IgD-negative memory B cell (primary cell): ENCODE data around the gene SYTL5. TPM values are rescaled to one million over a fixed set of nuclear protein-coding genes. Genes with fewer than 3 reads are reported as not detected.

ENCODE experiments used
- H3K27ac Mint-ChIP-seq, 3 donors: one replicate each; pipeline ENCODE4 v1.8.0; 2020 to 2022; ENCODE audit warnings: mild to moderate bottlenecking in 3 of 3, mixed read lengths in 3 of 3, moderate library complexity in 1 of 3
- H3K27me3 Mint-ChIP-seq: one replicate; pipeline ENCODE4 v1.8.0; 2021; ENCODE audit warnings: mixed read lengths
- H3K36me3 Mint-ChIP-seq: one replicate; pipeline ENCODE4 v1.8.0; 2020; ENCODE audit warnings: mild to moderate bottlenecking, mixed read lengths
- H3K4me1 Mint-ChIP-seq, 3 donors: one replicate each; pipeline ENCODE4 v1.8.0; 2020 to 2022; ENCODE audit warnings: mixed read lengths in 3 of 3, mild to moderate bottlenecking in 1 of 3
- H3K4me3 Mint-ChIP-seq, 4 donors: one replicate each; pipeline ENCODE4 v1.8.0; 2020 to 2022; ENCODE audit warnings: mild to moderate bottlenecking in 4 of 4, mixed read lengths in 4 of 4, moderate library complexity in 3 of 4
- H3K9me3 Mint-ChIP-seq, 3 donors: one replicate each; pipeline ENCODE4 v1.8.0; 2020 to 2021; ENCODE audit warnings: mixed read lengths in 3 of 3, mild to moderate bottlenecking in 1 of 3
- polyA plus RNA-seq: library from polyadenylated mRNA; unstranded; fragments of 300-500 nt; fragmentation: Illumina TruSeq; gene quantifications from one replicate; pipeline ENCODE4 v1.2.3, GENCODE V29; 2021

Gene SYTL5
- polyA plus RNA-seq, 1 donor from 2014 or later, result not detected

DNA sequence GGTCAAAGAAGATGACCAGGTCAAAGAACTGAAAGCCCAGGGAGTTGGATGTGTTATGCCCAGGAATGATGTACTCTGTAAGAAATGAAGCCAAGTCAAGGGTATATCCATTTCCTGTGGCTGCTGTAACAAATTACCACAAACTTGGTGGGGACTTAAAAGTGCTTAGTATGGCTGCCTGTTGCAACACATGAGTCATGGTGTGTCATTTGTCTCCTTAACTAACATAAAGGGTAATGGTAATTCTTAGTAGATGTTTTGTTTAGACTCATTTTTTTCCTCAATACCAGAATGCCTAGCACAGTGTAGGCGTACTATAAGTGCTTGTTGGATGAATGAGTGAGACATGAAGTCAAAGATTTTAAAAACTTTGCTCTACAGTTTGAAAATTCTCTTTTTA is 45.7 kb downstream of the SYTL5 start:
- peaks cover 0 to 6% (median 0%) of the 10 kb centered on the region in 3 donors for H3K9me3 Mint-ChIP-seq
- H3K36me3 Mint-ChIP-seq, result no peaks in the 10 kb centered on the region
- H3K4me3 Mint-ChIP-seq, result no peak overlapping the region
- H3K4me1 Mint-ChIP-seq, result no peaks in the 10 kb centered on the region
- H3K27me3 Mint-ChIP-seq, result peaks cover 3% of the 10 kb centered on the region
- no peak overlapping the region for H3K27ac Mint-ChIP-seq

DNA sequence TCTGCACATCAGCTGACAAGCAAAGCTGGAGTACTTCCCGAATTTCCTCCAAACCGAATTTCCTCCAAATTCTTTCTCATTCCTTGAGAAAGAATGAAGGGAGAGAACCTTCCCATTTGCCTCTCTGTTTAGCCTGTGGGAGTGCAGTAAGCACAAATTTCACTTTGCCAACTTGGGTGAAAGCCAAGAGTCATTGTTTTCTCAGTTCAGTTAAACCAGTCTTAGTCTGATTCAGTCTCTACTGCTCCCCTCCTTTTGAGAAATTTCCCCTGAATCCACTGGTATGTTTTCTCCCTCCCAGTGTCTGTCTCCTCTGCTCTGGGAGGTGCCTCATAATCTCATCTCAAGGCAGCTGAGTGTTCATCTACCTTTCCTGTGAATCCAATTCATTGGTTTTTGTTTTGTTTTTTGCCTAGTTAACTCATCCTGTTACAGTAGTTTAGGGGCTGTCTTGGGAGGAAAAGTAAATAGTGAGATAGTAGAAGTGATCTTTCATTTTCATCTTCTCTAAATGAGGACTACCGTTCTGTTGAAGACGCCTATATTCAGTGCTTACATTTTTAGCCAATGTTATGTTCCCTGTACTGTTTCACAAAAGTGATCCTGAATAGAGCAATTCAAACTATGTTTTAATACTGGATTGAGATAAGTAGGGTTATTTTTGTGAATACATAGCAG is 49.0 kb downstream of the SYTL5 start:
- Mint-ChIP-seq H3K27me3 (peaks cover 3% of the 10 kb centered on the region), H3K4me1 (no peaks in the 10 kb centered on the region), H3K4me3 (no peak overlapping the region), H3K27ac (no peak overlapping the region), H3K9me3 (no peaks in the 10 kb centered on the region), H3K36me3 (no peaks in the 10 kb centered on the region)

DNA sequence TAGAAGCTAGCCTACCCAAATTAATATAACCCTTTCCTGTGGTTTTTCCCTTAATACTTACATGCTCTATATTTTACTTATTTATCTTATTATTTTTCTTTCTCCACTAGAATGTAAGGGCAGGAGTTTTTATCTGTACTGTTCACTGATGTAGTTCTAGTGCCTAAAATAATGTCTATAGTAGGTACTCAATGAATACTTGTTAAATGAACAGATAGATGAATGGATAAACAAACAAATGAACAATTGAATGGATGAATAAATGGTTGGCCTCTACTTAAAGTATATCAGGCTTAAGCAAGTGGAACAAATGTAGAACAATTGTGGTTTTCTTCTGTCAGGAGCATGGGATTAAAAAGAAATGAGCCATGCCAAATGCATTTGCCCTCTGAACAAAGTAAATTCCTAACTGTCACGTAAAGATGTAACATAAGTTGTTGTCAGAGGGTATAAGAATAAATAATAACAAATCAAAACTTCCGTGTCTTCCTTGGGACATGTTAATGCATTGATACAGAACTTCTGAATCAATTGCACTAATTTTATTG is 54.1 kb downstream of the SYTL5 start:
- H3K4me3 Mint-ChIP-seq, result no peak overlapping the region
- H3K27ac Mint-ChIP-seq, result no peak overlapping the region
- no peaks in the 10 kb centered on the region for H3K4me1 Mint-ChIP-seq
- no peaks in the 10 kb centered on the region for H3K27me3 Mint-ChIP-seq
- no peaks in the 10 kb centered on the region for H3K36me3 Mint-ChIP-seq
- H3K9me3 Mint-ChIP-seq, result no peaks in the 10 kb centered on the region

DNA sequence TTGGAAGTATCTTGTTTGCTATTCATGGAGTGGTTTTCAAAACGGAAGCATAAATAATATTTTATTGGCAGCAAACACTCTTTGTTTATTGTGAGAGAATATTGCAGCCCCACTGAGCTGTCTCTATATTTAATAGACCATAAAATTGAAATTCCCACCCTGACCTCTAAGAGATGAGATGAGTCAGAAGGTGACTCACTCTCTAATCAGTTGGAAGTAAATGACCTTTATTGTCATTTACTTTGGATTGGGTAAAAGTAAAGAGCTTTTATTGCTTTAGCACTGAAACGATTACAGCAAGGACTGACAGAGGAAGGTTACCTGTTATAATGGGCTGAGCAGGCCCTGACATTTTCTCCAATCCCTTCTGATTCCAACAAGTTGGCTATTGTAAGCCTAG is 55.0 kb downstream of the SYTL5 start:
- no peak overlapping the region for H3K4me3 Mint-ChIP-seq
- H3K27me3 Mint-ChIP-seq, result no peaks in the 10 kb centered on the region
- no peak overlapping the region for H3K27ac Mint-ChIP-seq
- no peaks in the 10 kb centered on the region for H3K36me3 Mint-ChIP-seq
- no peaks in the 10 kb centered on the region for H3K4me1 Mint-ChIP-seq
- H3K9me3 Mint-ChIP-seq, result no peaks in the 10 kb centered on the region

DNA sequence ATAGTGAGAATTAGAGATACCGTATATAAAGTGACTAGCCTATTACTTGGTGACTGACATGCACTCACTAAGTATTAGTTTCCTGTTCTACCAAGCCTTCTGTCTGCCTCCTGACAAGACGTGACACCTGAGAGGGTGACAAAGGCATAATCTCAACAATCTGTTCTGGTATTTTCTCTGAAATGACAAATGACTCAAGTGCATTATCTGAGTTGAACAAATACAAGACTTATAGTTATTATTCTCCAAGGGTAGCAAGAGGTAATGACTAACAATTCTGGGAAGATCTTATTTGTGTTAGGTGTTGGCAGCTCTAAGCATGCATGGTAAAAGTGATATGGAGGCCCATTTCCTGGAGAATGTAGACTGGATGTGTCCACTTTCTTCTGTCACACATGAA is 60.6 kb downstream of the SYTL5 start:
- peaks cover 3% of the 10 kb centered on the region for H3K27me3 Mint-ChIP-seq
- no peak overlapping the region for H3K4me3 Mint-ChIP-seq
- H3K36me3 Mint-ChIP-seq, result no peaks in the 10 kb centered on the region
- H3K27ac Mint-ChIP-seq, result no peak overlapping the region
- no peaks in the 10 kb centered on the region for H3K4me1 Mint-ChIP-seq
- H3K9me3 Mint-ChIP-seq, result no peaks in the 10 kb centered on the region

DNA sequence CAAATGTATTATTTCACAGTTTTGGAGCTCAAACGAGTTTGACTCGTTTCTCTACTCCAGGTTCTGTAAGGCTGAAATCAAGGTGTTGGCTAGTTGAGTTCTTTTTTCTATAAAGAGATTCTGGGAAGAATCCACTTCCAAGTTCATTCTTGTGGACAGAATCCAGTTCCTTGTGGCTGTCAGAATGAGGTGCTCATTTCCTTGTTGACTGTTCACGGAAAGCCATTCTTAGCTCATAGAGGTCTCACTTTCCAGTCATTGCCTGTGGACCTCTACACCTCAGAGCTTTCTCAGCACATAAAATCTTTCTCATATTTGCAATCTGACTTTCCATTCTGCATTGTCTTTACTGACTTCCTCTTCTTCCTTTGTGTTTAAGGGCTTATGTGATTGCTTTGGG is 62.9 kb downstream of the SYTL5 start:
- Mint-ChIP-seq H3K4me1 (no peaks in the 10 kb centered on the region), H3K9me3 (no peaks in the 10 kb centered on the region), H3K27ac (no peak overlapping the region), H3K27me3 (peaks cover 3% of the 10 kb centered on the region), H3K36me3 (no peaks in the 10 kb centered on the region), H3K4me3 (no peak overlapping the region)

DNA sequence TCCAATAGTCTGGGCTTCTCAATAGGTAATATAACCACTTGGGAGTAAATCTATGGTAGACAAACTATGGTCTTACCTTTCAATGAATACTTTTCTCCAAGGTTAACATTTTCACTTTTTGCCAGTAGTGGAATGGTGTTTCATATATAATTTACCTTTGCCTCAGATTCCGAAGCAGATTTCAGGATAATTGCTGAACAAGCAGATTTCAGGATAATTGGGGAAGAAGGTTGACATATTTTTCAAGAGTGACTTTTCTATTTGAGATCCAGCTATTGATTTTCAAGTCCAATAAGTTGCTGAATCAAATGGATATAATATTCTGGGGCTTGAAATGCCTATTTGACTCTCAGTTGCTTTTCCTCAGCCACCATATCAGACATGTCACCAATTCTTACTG is 63.6 kb downstream of the SYTL5 start:
- Mint-ChIP-seq H3K4me3 (no peak overlapping the region), H3K27me3 (peaks cover 3% of the 10 kb centered on the region), H3K36me3 (no peaks in the 10 kb centered on the region), H3K27ac (no peak overlapping the region), H3K4me1 (no peaks in the 10 kb centered on the region), H3K9me3 (peaks cover 0 to 4% (median 3%) of the 10 kb centered on the region in 3 donors)

DNA sequence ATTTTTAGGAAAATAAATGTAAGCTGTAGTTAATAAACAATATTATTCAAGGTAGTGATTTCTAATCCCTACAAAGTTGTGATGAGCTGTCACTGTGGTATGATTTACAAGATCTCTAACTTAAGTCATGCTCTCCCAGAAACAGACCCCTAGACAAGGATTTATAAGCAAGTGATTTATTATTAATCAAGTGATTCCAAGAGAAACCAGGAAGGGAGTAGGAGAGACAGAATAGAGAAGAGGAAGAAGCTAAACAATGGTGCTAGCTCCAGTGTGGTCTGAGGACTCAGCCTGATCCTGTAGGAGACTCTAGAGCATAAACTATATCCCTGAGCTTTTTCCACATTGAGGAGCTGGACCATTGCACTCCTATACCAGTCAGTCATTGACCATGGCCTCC is 73.1 kb downstream of the SYTL5 start:
- H3K9me3 Mint-ChIP-seq, result peaks cover 0 to 4% (median 3%) of the 10 kb centered on the region in 3 donors
- no peaks in the 10 kb centered on the region for H3K36me3 Mint-ChIP-seq
- H3K4me3 Mint-ChIP-seq, result no peak overlapping the region
- no peak overlapping the region for H3K27ac Mint-ChIP-seq
- peaks cover 10% of the 10 kb centered on the region for H3K27me3 Mint-ChIP-seq
- no peaks in the 10 kb centered on the region for H3K4me1 Mint-ChIP-seq

DNA sequence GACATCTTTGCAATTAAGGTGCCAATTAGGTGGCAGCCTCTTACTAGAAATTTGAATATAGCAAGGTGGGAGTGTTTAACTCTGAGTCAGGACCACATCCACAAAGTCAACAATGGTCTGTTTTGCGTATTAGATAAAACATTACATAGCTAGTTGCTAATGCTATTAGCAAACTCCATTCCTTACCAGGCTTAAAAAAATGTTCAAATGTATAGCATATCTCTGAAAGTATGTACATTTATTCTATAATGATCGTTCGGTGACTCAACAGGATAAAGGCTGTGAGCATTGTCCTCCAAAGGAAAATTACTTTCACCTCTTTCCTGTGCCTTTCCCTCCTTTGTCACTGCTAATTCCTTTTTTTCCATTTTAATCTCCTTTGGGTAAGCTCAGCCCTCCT is 74.5 kb downstream of the SYTL5 start:
- no peak overlapping the region for H3K4me3 Mint-ChIP-seq
- no peaks in the 10 kb centered on the region for H3K36me3 Mint-ChIP-seq
- peaks cover 10% of the 10 kb centered on the region for H3K27me3 Mint-ChIP-seq
- no peaks in the 10 kb centered on the region for H3K4me1 Mint-ChIP-seq
- no peak overlapping the region for H3K27ac Mint-ChIP-seq
- peaks cover 0 to under 1% (median 0%) of the 10 kb centered on the region in 3 donors for H3K9me3 Mint-ChIP-seq

DNA sequence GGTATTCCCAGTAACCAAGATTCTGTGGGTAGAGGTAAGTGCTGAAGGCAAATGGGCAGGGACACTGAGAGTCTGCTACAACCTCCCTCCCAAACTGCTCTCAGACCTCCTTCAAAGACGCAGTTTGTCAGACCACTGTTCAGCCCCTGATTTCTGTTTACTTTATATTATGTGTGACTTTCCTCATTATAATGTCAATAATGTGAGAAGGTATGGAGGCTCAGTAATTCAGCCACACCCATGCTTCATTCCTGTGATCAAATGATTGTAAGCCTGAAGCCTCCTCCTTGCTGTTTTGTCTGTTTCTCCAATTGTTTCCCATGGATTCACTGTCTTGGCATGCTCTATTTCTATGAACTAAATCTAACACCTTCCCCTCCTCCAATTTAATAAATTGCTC is 75.6 kb downstream of the SYTL5 start:
- no peak overlapping the region for H3K4me3 Mint-ChIP-seq
- no peak overlapping the region for H3K27ac Mint-ChIP-seq
- H3K9me3 Mint-ChIP-seq, result no peaks in the 10 kb centered on the region
- peaks cover 10% of the 10 kb centered on the region for H3K27me3 Mint-ChIP-seq
- no peaks in the 10 kb centered on the region for H3K4me1 Mint-ChIP-seq
- H3K36me3 Mint-ChIP-seq, result no peaks in the 10 kb centered on the region

DNA sequence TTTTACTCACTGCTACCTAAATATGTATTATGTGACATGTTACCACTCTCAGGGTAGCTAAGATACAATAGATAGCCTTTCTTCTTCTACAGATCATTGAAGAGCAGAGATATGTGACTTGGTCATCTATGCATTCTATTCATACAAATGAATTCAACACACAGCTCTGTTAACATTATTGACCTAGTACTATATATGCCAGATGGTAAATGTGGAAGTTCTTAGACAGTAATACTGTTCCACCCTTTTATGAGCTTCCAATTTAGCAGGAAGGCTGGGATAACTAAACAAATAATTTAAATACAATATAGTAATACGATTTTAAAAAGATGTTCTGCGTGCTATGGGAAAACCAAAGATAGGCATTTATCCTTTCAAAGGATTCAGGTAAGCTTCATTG is 76.0 kb downstream of the SYTL5 start:
- H3K27me3 Mint-ChIP-seq, result peaks cover 10% of the 10 kb centered on the region
- H3K36me3 Mint-ChIP-seq, result no peaks in the 10 kb centered on the region
- no peaks in the 10 kb centered on the region for H3K9me3 Mint-ChIP-seq
- H3K4me1 Mint-ChIP-seq, result no peaks in the 10 kb centered on the region
- H3K27ac Mint-ChIP-seq, result no peak overlapping the region
- no peak overlapping the region for H3K4me3 Mint-ChIP-seq

DNA sequence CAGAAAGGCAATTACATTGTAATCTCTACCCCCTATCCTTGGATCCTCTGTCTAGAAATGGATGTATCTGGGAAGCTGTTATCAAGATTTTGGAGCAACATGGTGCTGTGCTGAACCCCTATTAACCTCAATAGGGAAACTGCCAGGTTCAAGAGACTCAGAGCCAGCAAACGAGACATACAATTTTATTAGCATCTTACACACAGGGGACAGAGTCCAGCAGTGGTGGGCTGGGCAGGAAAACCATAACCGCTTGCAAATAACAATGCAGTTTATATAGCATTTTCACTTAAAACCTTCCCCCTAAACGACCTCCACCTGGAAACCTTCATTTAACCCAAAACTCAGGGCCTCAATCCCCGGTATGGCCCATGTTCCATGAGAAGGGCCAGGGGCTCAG is 79.5 kb downstream of the SYTL5 start:
- Mint-ChIP-seq H3K27ac (no peak overlapping the region), H3K9me3 (no peaks in the 10 kb centered on the region), H3K27me3 (peaks cover 15% of the 10 kb centered on the region), H3K36me3 (no peaks in the 10 kb centered on the region), H3K4me1 (no peaks in the 10 kb centered on the region), H3K4me3 (no peak overlapping the region)

DNA sequence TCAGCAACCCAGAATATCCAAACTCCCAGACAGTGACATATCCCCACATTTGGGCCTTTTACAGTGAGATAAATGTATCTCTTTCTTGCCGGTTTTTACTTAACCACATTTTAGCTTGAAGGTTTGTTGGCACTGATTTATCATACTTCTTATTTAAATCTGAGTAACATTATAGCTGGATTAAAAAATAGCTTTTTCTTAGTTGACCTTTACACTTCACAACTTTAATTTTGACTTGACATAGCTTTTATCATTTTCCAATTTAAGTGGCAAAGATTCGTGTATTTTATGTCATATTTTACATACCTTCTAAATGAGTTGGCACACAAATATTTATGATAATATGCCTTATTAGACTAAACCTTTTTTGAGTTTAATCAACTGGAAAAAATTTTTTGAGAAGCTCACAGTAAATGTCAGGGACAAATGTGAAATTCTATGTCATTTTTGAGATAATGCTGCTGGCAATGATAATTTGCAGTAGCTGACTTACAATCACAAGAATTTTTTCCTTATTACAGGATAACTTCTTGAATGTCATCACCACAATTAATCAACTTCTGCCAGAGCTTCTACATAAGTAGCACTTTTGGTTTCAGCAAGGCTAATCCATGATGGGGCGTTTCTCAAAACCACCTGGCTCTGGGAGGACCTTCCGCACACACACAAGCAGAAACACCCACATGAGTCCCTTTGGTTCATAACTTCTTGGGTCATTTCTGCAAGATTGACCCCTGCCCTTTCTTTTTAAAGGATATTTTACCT is 80.3 kb downstream of the SYTL5 start:
- H3K27ac Mint-ChIP-seq, result no peak overlapping the region
- H3K36me3 Mint-ChIP-seq, result no peaks in the 10 kb centered on the region
- H3K4me1 Mint-ChIP-seq, result no peaks in the 10 kb centered on the region
- no peak overlapping the region for H3K4me3 Mint-ChIP-seq
- H3K27me3 Mint-ChIP-seq, result peaks cover 14% of the 10 kb centered on the region
- H3K9me3 Mint-ChIP-seq, result no peaks in the 10 kb centered on the region

DNA sequence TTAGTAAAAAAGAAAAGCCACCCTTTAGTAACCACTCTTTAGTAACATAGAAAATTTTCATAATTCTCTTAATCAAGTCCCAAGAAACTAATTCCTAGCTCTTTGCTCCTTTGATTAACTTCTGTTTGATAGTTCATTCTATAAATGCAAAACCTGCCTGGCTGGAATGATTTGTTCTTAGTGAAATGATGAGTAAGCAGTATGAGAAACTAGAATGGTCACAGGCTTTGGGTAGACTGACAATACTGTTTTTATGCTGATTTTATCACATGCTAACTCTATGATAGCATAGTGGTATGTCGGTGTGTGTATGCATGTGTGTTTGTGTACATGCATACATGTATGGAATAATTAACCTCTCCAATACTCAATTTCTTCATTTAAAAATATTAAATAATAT is 81.2 kb downstream of the SYTL5 start:
- Mint-ChIP-seq H3K27me3 (peaks cover 9% of the 10 kb centered on the region), H3K4me3 (no peak overlapping the region), H3K9me3 (no peaks in the 10 kb centered on the region), H3K4me1 (no peaks in the 10 kb centered on the region), H3K27ac (no peak overlapping the region), H3K36me3 (no peaks in the 10 kb centered on the region)

DNA sequence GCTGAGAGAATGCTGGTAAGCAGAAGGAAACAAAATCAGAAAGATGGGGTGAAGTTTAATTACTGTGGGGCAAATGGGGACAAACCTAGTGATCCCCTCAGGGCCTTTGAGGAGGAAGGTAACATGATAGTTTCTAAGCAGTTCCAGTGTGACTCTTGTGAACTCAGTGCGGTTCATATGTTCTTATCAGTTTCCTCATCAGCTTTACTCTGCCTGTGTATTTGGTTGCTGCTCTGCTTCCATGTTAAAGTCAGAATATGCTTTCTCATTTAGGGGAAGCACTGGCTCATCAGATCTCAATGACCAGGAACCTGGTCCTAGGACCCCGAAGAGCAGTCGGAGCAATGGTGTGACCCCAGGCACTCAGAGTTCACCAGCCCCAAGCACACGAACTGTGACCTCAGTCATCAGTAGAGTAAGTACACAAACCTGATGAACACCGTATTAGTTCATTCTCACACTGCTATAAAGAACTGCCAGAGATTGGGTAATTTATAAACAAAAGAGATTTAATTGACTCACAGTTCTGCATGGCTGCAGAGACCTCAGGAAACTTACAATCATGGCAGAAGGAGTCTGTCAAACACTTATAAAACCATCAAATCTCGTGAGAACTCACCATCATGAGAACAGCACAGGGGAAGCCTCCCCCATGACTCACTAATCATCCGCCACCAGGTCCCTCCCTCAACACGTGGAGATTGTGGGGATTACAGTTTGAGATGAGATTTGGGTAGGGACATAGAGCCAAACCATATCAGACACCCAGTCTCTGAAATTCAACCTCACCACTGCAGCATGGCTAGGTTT is 83.0 kb downstream of the SYTL5 start:
- Mint-ChIP-seq H3K9me3 (no peaks in the 10 kb centered on the region), H3K36me3 (no peaks in the 10 kb centered on the region), H3K27me3 (peaks cover 14% of the 10 kb centered on the region), H3K4me3 (no peak overlapping the region), H3K4me1 (no peaks in the 10 kb centered on the region), H3K27ac (no peak overlapping the region)
